OCI-LY3 (cell line): Measurements from ENCODE around the gene ZSCAN5A.

Experiments used
- CTCF ChIP-seq: fragments of 200-600, 300-600 bp; sonication (generic); IDR thresholded peaks from 2 replicates; pipeline ENCODE4 v1.5.1; 2014; ENCODE audit warnings: antibody characterized with exemption, low read length, low read depth
- EZH2phosphoT487 ChIP-seq: fragments of 200-600 bp; shearing (Covaris generic); IDR thresholded peaks from 2 replicates; pipeline ENCODE4 v1.6.1; 2018; ENCODE audit warnings: antibody characterized with exemption, mixed run types, low read depth

GRCh38 chr19:56355517-56355916 lies 40.9 kb upstream of the ZSCAN5A start:
- TF ChIP-seq CTCF (no peak), EZH2phosphoT487 (no peak)
